Measurements from ENCODE around the gene SYF2. TPM values are rescaled to one million over a fixed set of nuclear protein-coding genes. Genes with fewer than 3 reads are reported as not detected.

The SYF2 gene
- total and polyA plus RNA-seq, 2 of the 4 experiments (the other 2 are of a cell fraction) = 8.6 to 19.5 TPM

GRCh38 chr1:25173809-25174340 is 58.4 kb downstream of the SYF2 start:
- no peak overlapping the region for H3K18ac ChIP-seq (ENCODE audit: low read depth, low read length)
- no peak overlapping the region for H3K4me2 ChIP-seq (ENCODE audit: low read depth, low read length)
- H3K9ac ChIP-seq (ENCODE audit: low read depth, low read length) = no peak overlapping the region
- no peak overlapping the region for H4K8ac ChIP-seq (ENCODE audit: low read depth in 2 of 2, low read length in 2 of 2)
- no peak overlapping the region for H2BK20ac ChIP-seq (ENCODE audit: low read depth, low read length)
- dilution Hi-C loops (cut with HindIII; ENCODE audit: low sequenced_read_pairs, unreplicated experiment) = no loop called here
- no peak overlapping the region for H3K4ac ChIP-seq (ENCODE audit: low read depth, low read length)
- peaks cover under 1% of the 10 kb centered on the region; the same call in 1 of the 2 replicates for H3K4me1 ChIP-seq (ENCODE audit: control insufficient read depth, insufficient read depth, low read length)
- H3K79me1 ChIP-seq (ENCODE audit: low read depth in 1 of 2, low read length in 2 of 2) = no peaks in the 10 kb centered on the region
- no TSS peak for BruUV-seq (replicated peaks)
- H3K56ac ChIP-seq (ENCODE audit: extremely low read depth, insufficient read depth, low read length) = no peak overlapping the region
- peaks cover 21% of the 10 kb centered on the region for H3K27me3 ChIP-seq (ENCODE audit: control insufficient read depth, insufficient read depth, low read length)
- ChIA-PET POLR2A (ENCODE audit: unreplicated experiment) (no interaction called here), CTCF (no interaction called here)
- H4K5ac ChIP-seq (ENCODE audit: low read depth, low read length) = no peak overlapping the region
- H3K4me3 ChIP-seq (ENCODE audit: insufficient read depth, low read depth, low read length) = no peak overlapping the region
- no CpG with 5 or more reads among the region's 3 CpGs for WGBS, 2 experiments (ENCODE audit: extremely low coverage in 2 of 2, insufficient read length in 1 of 2)
- H2AK5ac ChIP-seq (ENCODE audit: low read depth, low read length) = no peak overlapping the region
- no peaks in the 10 kb centered on the region for H3K36me3 ChIP-seq (ENCODE audit: control insufficient read depth, insufficient read depth, low read length)
- in situ Hi-C loops (cut with MboI; ENCODE audit: low sequenced_read_pairs) = no loop called here
- no peak overlapping the region for H2BK120ac ChIP-seq (ENCODE audit: low read depth, low read length)
- no peak overlapping the region for H3K14ac ChIP-seq (replicated peaks; ENCODE audit: low read depth, low read length)
- no peak overlapping the region for H2AFZ ChIP-seq (replicated peaks; ENCODE audit: low read length, poor library complexity)
- H3K9me1 ChIP-seq (ENCODE audit: insufficient read depth, low read length) = no peaks in the 10 kb centered on the region
- TF ChIP-seq CEBPB (IDR thresholded peaks at IDR 0.05; ENCODE audit: low read depth, low read length) = no peak
- no peak for TF ChIP-seq RCOR1 (IDR thresholded peaks at IDR 0.05; ENCODE audit: insufficient replicate concordance, low read length)
- no peak for TF ChIP-seq RFX5 (IDR thresholded peaks at IDR 0.05; ENCODE audit: low read depth, low read length)
- TF ChIP-seq SMC3 (IDR thresholded peaks at IDR 0.05; ENCODE audit: low read depth, low read length) = no peak
- no peak for TF ChIP-seq CTCF (conservative IDR thresholded peaks at IDR 0.05; ENCODE audit: low read depth, low read length)
- no peak for TF ChIP-seq BHLHE40 (IDR thresholded peaks at IDR 0.05; ENCODE audit: low read depth, low read length)
- intact Hi-C loops (cut with micrococcal nuclease) = no loop called here
- H4K20me1 ChIP-seq (ENCODE audit: insufficient read depth, low read length) = no peaks in the 10 kb centered on the region
- no peak overlapping the region for H3K27ac ChIP-seq (ENCODE audit: insufficient read depth, low read length)
- no peak overlapping the region for H2BK5ac ChIP-seq (ENCODE audit: low read depth, low read length, poor library complexity, severe bottlenecking)
- no peak overlapping the region for H3K23ac ChIP-seq (ENCODE audit: low read depth, low read length)
- no peak overlapping the region for H2AK9ac ChIP-seq (replicated peaks; ENCODE audit: low read depth, low read length, poor library complexity)
- H4K91ac ChIP-seq (ENCODE audit: insufficient read depth, low read depth, low read length) = no peak overlapping the region
- H3K9me3 ChIP-seq (ENCODE audit: control insufficient read depth, insufficient read depth, low read length) = no peaks in the 10 kb centered on the region
- H2BK15ac ChIP-seq (ENCODE audit: low read depth, low read length) = no peak overlapping the region
- no peak for ATAC-seq (ENCODE audit: low read depth)
- no peak for DNase-seq

Other genes with a start within 250 kb of the SYF2 start
- gene RSRP1, start 15.0 kb upstream of the SYF2 start, total RNA-seq (2012; rRNA removed) = 71.0 and 73.9 TPM in 2 replicates
- gene RSRP1, start 15.0 kb upstream of the SYF2 start, polyA plus RNA-seq (2012; rRNA removed) = 41.5 and 71.0 TPM in 2 replicates
- gene RHD, start 40.0 kb upstream of the SYF2 start, total RNA-seq (2012; rRNA removed) = 0.28 TPM in 1 of 2 replicates, not detected in the other
- gene RHD, start 40.0 kb upstream of the SYF2 start, polyA plus RNA-seq (2012; rRNA removed) = not detected in 2 replicates
- 48.4 and 101 TPM in 2 replicates for gene TMEM50A, start 105.8 kb upstream of the SYF2 start, total RNA-seq (2012; rRNA removed)
- 54.6 and 63.9 TPM in 2 replicates for gene TMEM50A, start 105.8 kb upstream of the SYF2 start, polyA plus RNA-seq (2012; rRNA removed)
- 0.54 and 0.56 TPM in 2 replicates for gene RHCE, start 188.3 kb upstream of the SYF2 start, total RNA-seq (2012; rRNA removed)
- gene RHCE, start 188.3 kb upstream of the SYF2 start, polyA plus RNA-seq (2012; rRNA removed) = 0.39 and 0.62 TPM in 2 replicates
- 12.7 and 18.1 TPM in 2 replicates for gene MACO1, start 198.4 kb upstream of the SYF2 start, total RNA-seq (2012; rRNA removed)
- gene MACO1, start 198.4 kb upstream of the SYF2 start, polyA plus RNA-seq (2012; rRNA removed) = 6.8 TPM in 2 replicates